ENCODE measurements around the gene AP2A2.

- TF ChIP-seq GATA3 (IDR thresholded peaks at IDR 0.05; ENCODE audit: low read depth, low read length) (no peak), GATA2 (IDR thresholded peaks at IDR 0.05; ENCODE audit: low read depth, low read length) (no peak)
These were observed 39.6 kb downstream of the AP2A2 start for GRCh38 chr11:965206-965775.

Measured in SH-SY5Y (cell line).